Epithelial cell of prostate (primary cell): ENCODE results near the gene CDH12.
"Not testable (repeated sequence)": the region's sequence is repeated elsewhere in the genome, so short reads cannot be mapped to it uniquely, and the experiment has no call there.

Experiments used
- DNase-seq: peaks from one replicate; pipeline ENCODE4 v3.0.0-alpha.2; 2011; ENCODE audit warnings: low read depth, low spot score
- H3K27ac ChIP-seq: fragments of 450-650 bp; 2 replicates; pipeline ENCODE4 v1.5.1; 2017; ENCODE audit warnings: mild to moderate bottlenecking

The CDH12 gene

DNA sequence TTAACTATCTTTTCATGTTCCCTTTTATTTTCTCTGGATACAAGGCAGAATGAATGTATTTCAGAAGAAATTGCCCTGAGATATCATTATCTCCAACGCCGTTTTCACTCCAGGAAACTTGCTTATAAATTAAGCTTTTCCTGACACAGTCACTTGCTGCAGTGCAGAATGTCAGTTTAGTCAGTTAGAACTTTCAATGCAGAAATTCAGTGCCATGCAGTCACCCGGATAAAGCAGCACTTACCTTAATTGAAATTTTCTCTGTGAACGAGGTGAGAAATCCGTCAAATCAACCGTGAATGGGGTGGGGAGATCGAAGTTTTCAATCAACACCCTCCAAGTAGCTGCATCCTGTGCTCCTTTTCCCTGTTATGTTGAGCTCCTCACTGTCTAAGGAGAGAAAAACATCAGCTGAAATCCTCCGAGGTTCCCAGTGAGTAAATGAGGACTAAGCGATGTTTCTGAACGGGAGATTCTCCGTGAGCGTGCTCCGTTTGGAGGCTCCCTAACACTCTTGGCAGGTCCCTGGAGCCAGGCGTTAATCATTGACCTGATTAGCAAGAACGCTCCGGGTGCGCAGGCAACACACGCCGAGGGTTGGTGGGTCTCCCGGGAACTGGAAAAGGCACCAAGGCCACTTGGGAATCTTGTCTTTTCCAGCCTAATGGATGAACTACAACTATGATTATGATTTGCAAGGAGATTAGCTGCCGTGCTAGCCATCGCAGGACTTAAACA lies 640.7 kb downstream of the CDH12 start:
- not testable (repeated sequence) for H3K27ac ChIP-seq, DNase-seq

DNA sequence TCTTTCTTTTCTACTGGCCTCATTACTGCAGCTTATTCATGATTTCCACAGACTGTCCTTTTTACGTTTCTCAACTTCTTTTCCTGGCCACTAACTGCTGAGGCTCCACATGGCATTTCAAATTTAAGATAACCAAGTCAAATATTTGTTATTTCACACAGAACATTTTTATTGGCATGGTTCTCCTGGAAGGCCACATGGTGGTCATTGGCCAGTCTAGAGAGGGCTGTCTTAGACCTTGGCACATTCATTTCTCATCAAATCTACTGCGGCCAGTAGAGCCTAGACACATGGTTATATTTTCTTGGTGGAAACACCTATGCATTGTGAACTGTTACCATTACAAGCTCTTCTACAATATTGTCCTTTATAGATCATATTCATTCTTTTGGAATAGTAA lies 644.7 kb downstream of the CDH12 start:
- H3K27ac ChIP-seq, DNase-seq: not testable (repeated sequence)

DNA sequence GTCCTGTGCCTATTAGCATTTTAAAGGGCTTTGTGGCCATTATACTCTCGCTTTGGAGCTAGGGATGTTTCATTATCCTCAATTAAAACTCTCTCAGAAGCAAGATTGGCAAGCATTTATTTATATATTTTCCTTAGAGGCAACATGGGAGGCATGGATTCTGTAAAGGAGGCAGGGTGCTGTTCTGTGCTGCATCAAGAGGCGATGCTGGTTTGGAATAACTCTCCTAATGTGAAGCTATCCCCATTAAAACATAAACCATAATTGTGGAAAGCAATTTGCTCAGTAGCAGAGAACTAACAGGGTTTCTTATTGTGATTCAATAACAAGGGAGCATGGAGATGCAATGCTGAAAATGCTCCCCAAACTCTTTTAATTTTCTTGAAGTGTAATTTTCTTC lies 664.5 kb downstream of the CDH12 start:
- not testable (repeated sequence) for DNase-seq, H3K27ac ChIP-seq

DNA sequence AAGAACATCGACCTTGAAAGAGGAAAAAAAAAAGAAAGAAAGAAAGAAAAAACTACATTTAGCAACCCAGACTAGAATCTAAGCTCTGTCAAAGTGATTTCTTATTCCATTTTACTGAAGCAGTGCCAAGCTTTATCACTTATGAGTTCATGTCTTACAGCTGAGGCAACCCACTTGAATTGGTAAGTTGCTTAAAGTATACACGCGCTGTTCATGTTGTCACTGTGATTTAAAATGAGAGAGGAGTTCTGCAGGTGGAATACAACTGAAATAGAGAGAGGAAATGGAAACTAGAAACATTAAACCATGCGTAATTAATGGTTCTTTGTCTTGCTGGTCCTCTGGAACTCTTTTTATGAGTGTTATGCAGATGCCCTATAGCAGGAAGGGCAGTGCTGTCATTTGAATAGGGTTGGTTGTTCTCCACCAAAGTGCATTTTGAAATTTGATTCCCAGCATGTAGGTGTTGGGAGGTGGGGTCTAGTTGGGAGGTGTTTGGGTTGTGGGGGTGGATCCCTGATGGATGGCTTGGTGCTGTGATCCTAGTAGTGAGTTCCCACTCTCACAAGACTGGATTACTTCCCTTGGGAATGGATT lies 665.4 kb downstream of the CDH12 start:
- not testable (repeated sequence) for H3K27ac ChIP-seq

DNA sequence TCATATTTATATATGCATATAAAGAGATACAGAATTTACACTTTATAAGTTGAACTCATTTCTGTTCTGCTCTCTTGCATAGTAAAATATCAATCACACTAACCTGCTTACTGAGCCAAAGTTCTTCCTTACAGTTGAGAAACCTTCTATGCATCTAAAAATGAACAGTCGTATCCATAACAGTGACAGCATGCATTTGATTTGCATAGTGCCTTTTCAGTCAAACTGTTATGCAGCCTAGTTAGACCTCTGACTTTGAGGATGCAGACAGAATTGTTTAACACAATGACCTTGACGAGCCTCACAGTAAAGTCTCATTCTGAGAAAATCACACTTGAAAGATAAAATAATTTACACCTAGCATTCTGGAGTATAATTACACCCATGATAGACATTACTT lies 683.9 kb downstream of the CDH12 start:
- not testable (repeated sequence) for DNase-seq

More for the DNA sequence above, 665.4 kb downstream of the CDH12 start:
- DNase-seq = not testable (repeated sequence)

DNA sequence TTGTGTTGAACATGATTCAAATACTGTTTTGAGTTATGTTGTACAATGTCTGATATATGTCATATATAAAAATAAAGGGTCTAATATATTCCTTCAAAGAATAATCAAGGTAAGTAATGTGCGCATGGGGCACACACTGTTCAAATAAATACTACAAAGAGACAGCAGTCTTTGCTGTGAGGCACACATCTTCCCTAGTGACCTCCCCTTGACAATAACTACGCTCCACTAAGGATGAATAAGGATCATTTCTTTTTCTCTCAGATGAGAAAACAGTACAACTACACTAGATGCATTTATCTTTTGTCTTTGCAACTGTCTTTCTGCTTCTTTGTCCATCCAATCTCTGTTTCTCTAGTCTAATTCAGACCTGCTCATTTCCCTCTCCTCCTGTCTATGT lies 684.4 kb downstream of the CDH12 start:
- H3K27ac ChIP-seq, DNase-seq: not testable (repeated sequence)

More for the DNA sequence above, 683.9 kb downstream of the CDH12 start:
- not testable (repeated sequence) for H3K27ac ChIP-seq

DNA sequence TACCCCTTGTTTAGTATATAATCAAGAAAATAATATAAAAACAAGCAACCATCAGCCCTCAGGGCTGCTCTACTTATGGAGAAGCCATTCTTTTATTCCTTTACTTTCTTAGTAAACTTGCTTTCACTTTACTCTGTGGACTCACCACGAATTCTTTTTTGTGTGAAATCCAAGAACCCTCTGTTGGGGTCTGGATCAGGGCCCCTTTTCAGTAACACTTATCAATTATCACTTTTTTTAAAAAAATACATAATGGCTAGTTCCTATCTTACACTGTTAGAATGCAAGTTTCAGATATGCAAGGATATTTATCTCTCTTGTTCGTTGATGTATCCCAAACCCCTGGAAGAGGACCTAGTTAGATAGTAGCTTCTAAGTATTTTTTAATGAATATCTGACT lies 687.2 kb downstream of the CDH12 start:
- not testable (repeated sequence) for H3K27ac ChIP-seq, DNase-seq

DNA sequence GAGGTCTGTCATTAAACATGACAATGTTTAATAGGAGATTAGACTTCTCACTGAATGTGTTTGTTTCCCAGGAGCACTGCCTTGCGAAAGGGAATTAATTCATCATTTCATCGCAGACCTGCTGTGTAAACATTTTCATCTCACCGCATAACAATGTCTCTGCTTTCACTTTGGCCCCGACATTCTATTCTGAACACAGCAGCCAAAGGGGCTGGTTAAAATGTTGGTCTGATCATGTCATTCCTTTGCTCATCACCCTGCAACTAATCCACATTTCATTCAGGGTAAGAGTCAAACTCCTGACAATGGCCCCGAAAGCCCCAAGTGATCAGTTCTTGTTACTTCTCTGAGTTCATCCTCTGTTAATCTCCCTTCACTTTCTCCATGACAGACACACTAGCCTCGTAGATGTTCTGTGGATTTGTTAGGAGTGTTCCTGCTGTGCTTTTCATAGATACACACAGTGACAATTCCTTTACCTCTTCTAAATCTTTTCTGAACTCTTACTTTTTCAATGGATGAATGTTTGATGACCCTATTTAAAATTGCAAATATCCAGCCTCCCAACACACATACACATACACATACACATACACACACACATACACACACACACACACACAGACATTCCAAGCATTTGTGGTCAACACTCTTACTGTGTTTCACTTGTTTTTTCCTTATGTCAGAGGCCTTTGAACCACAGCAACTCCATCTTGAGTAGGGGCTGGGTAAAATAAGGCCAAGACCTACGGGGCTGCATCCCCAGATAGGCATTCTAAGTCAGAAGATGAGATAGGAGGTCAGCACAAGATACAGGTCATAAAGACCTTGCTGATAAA lies 688.0 kb downstream of the CDH12 start:
- not testable (repeated sequence) for DNase-seq, H3K27ac ChIP-seq

DNA sequence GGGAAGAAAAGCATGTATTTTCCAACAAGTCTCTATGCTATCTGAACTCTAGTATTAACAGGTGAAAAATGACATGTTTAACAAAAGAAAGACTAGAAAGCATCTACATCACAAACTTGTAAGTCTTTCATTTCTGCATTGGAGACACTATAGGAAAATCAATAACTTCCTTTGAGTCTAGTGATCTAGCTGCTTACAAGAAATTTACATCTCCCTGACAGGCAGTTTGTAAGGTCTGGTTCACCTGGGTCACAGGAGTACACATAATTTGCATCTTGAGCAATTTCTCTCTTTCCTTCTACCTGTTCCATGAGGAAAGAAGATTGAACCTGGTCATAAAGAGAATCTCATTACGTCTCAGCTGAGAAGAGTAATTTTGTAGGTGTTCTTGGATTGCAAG lies 696.2 kb downstream of the CDH12 start:
- DNase-seq, H3K27ac ChIP-seq: not testable (repeated sequence)

DNA sequence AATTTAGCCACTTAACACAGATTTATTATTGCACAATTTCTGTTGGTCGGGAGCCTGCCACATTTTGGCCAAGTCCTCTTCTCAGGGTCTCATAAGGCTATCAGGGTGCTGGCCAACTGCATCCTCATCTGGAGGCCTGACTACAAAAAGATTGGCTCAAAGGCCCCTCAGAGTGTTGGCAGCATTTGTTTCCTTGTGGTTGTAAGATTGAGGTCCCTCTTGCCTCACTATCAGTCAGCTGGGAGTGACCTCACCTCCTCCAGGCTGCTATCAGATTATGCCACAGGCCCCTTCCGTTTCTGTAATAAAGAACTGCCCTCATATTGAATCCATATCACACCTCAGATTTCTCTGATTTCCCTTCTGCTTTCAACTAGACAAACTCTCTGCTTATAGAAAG lies 698.4 kb downstream of the CDH12 start:
- not testable (repeated sequence) for H3K27ac ChIP-seq

DNA sequence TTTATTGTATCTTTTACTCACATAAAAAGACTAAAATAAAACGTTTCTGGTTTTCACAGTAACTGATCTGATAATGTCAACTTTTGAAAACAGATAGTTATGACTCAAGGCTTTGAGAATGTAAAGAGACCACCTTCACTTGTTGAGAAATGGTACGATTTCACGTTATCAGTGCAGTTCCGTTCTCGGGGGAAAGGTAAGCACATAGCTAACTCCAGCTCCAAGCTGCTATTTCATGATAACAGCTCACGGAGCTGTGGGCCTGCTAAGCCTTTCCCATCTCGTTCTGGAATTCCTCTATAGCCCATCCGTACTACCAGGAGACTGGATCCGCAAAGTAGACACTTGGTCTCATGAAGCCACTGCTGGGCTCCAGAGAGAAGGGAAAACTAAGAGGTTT lies 701.3 kb downstream of the CDH12 start:
- DNase-seq, H3K27ac ChIP-seq: not testable (repeated sequence)

More for the DNA sequence above, 698.4 kb downstream of the CDH12 start:
- not testable (repeated sequence) for DNase-seq

DNA sequence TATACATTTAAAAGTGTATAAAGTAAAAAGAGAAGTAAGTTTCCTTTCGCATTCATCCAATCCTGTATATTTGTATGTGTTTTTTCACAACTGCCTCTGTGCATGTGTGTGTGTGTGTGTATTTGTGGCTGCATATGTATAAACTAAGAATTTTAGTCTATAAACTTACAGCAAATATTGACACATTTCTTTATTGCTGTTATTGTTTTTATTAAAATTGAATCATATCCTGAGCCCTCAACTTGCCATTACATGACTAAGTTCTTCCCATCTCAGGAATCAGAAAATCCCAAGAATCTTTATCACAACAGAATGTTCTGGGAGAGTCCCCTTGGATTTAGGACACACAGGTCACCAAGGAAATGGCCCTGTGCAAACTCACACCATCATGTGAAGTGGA lies 712.7 kb downstream of the CDH12 start:
- H3K27ac ChIP-seq, DNase-seq: not testable (repeated sequence)

DNA sequence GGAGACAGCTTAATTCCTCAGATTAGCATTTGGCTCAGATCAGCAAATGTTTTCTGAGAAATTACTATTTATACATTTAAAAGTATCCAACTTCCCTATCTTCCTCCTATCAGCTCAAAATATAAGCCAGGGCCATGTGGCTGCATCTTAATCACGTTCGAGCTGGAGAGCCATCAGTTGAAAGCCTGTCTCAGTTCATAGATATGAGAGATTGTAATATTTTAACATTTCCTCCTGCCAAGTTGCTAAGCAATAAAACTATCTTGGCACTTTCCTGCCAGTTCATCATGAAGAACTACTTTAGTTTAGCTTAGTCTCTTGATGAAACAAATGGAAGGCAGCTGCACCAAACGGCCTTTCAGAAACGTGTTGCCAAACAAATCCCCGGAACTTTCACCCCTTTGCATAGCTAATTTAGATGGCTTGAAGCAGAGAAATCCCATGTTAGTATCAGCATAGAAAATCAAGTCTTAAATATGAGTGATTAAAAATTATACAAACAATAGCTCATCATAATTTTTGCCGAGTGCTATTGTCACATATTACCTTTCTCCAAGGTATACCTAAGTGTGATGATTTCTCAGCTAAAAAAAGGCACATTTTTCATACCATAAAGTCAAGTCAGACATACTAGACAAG lies 713.4 kb downstream of the CDH12 start:
- H3K27ac ChIP-seq, DNase-seq: not testable (repeated sequence)

DNA sequence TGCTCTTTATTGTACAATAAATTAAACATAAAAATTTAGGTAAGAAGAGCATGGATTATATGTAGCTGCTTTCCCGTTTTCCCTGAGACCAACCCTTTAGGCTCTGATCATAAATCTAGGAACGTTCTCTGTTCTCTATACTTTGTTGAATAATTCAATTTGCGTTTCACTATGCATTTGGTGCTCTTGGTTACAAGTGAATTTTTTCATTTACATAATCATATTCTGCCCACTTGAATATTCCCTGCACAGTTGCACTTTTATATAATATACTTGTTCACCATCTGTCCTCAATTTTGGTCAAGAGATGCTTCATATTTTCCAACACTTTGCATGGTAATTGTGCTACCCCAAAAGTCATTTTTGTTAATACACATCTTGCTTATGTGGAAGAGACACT lies 741.8 kb downstream of the CDH12 start:
- no peak for DNase-seq
- no peak overlapping the region for H3K27ac ChIP-seq

DNA sequence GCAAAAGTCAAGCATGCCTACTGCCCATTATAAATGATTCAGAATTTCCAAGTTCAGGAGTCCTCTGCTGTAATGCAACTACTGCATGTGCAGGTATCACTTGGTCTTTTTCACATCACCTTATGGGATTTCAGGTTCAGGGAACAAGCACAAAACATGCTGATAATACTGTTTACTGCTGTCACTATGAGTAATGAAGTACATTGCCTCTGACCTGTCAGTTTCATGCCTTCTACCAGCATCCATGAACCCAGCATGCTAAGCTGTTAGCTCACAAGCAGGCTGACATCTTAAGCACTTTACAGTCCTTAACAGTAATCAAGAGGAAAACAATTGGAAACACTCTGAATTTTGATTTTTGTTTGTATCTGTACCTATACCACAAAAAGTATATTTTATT lies 743.8 kb downstream of the CDH12 start:
- no peak overlapping the region for H3K27ac ChIP-seq
- no peak for DNase-seq

DNA sequence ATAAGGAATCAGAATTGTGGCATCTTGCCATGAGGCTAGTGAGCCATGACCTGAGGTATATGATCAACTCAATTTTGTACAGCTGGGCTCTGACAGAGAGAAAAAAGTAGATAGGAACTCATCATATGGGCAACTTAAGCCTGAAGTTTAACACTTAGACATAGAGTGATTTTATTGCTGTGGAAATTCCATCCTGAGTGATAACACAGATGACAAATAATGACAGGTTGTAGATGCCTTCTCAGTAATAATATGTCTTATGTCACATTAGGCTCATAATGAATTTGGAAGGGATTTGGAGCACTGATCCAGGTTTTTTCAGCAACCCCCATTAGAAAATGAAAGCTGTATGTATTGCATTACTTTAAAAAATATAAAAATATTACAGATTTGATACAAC lies 744.6 kb downstream of the CDH12 start:
- no peak overlapping the region for H3K27ac ChIP-seq
- DNase-seq = no peak

DNA sequence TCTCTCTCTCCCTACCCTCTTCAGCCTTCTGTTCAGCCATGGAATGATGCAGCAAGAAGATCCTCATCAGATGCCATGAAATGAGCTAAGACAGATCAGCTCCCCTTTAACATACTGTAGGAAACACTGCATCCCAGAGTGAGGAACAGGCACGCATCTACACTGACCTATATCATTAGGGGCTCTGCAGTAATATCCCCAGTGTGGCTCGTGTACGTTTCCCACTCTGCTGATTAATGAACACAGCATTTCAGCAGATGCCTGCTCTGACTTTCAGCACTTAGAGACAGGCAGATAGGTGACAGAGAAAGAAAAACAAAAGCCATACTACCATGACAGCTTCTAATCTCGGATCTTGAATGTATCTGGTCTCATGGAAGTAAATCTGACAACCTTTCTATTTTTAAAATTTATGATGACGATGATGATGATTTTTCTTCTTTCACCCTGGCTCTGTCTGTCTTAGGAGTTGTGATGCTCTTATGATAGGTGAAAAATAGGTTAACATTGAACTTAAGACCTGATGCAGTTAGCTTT lies 750.3 kb downstream of the CDH12 start:
- DNase-seq = no peak
- no peak overlapping the region for H3K27ac ChIP-seq

DNA sequence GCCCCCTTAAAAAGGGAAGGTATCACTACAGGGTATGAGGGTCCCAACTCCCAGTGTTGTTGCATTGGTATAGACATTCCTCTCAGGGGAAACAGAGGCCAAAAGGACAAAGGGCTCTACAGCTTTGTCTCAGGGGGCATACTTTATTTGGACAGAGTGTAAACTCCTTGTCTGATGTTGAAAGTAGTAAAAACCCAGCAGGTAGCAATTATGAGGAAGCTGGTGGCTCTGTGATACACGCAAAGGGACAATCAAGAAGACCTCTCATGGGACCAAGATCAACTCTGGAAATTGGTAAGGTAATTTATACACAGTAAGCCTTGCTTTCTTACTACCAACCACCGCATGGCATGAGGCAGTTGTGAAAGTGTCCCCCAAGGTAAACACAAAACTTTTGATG lies 764.6 kb downstream of the CDH12 start:
- H3K27ac ChIP-seq = no peak overlapping the region

DNA sequence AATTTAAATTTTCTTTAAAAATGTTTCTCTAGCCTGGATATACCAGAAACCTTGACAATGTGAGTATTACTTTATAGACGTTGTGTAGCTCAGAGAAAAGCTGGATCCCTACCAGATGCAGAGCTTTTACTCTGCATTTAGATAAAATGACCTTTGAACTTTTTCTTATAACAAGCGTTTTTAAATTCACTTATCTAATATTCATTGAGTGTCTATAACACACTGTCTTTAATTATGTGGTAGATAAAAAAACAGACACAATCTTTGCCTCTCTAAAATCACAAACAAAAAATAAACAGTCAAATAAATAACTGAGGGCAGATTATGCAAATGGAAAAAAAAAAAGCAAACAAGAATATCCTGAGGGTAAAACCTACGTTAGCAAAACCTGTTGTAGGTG lies 773.6 kb downstream of the CDH12 start:
- no peak overlapping the region for H3K27ac ChIP-seq

More for the DNA sequence above, 764.6 kb downstream of the CDH12 start:
- no peak for DNase-seq

DNA sequence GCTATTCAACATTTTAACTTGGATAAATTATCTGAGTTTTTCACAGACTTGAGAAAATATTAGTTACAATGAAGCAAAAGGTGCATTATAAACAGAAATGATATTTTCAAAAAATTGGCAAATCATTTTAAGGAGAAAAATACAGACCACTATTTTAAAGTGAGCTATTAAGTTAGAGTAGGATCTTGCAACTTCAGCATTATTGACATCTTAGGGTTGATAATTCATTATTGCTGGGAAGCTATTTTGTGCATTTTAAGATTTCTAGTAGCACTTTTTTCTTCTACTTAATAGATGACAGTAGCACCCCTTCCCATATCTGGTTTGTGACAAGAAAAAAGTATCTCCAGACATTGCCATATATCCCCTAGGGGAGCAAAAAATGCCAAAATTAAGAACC lies 774.1 kb downstream of the CDH12 start:
- no peak overlapping the region for H3K27ac ChIP-seq
- no peak for DNase-seq

More for the DNA sequence above, 773.6 kb downstream of the CDH12 start:
- DNase-seq = no peak
